Chondrocyte (in vitro differentiated cells): ENCODE measurements around the gene DCTD. TPM values are rescaled to one million over a fixed set of nuclear protein-coding genes. Genes with fewer than 3 reads are reported as not detected.

Experiments used
- DNase-seq: peaks from one replicate; pipeline ENCODE4 v3.0.0; 2021; ENCODE audit warnings: mixed read lengths, low spot score
- H3K27ac Mint-ChIP-seq: one replicate; pipeline ENCODE4 v1.8.0; 2021; ENCODE audit warnings: mild to moderate bottlenecking, moderate library complexity, mixed read lengths; ENCODE audit not compliant: unreplicated experiment
- H3K27me3 Mint-ChIP-seq: 2 replicates; pipeline ENCODE4 v1.8.0; 2021; ENCODE audit warnings: low read depth, mixed read lengths
- H3K36me3 Mint-ChIP-seq: 2 replicates; pipeline ENCODE4 v1.8.0; 2021; ENCODE audit warnings: low read depth, mixed read lengths
- H3K4me1 Mint-ChIP-seq: 2 replicates; pipeline ENCODE4 v1.8.0; 2021; ENCODE audit warnings: low read depth, mild to moderate bottlenecking, mixed read lengths
- H3K4me3 Mint-ChIP-seq: one replicate; pipeline ENCODE4 v1.8.0; 2021; ENCODE audit warnings: mild to moderate bottlenecking, moderate library complexity, mixed read lengths; ENCODE audit not compliant: unreplicated experiment
- H3K9me3 Mint-ChIP-seq: 2 replicates; pipeline ENCODE4 v1.8.0; 2021; ENCODE audit warnings: low read depth, mixed read lengths
- CTCF ChIP-seq: fragments of 200-600 bp; sonication (generic); IDR thresholded peaks from 2 replicates; pipeline ENCODE4 v1.5.0; 2021; ENCODE audit warnings: antibody characterized with exemption, mild to moderate bottlenecking, moderate library complexity
- total RNA-seq: library from RNA; stranded (reverse); gene quantifications from 3 replicates; pipeline ENCODE4 v1.2.1, GENCODE V29; 2021

The DCTD gene
- total RNA-seq, 1 donor from 2014 or later: 130 TPM

DNA sequence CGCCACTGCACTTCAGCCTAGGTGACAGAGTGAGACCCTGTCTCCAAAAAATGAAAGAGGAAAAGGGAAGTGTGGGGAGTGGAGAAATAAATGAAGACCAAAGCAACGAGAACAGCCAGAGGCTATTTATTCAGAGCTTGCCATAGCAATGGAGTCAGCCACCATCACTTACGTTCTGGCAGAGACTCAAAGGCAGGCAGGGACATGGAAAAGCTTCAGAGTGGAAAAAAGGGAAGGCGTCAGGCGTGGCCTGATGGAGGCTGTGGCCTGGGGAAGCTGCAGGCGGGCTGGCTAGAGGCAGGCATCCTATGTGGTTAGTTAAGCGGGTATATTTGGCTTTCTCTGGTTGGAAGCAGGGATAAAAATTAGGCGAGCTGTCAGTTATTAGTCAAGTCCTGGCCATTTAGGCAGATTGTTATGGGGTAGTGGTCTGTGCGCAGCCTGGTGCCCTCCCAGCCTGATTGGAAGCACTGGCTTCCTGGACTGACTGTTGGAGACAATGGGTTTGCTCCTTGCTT, 73.3 kb downstream of the DCTD start:
- Mint-ChIP-seq H3K9me3 (peaks cover 5% of the 10 kb centered on the region), H3K4me1 (peaks cover 3% of the 10 kb centered on the region), H3K27me3 (peaks cover 7% of the 10 kb centered on the region), H3K36me3 (no peaks in the 10 kb centered on the region), H3K27ac (no peak overlapping the region), H3K4me3 (no peak overlapping the region)
- TF ChIP-seq CTCF: no peak
- DNase-seq: no peak

DNA sequence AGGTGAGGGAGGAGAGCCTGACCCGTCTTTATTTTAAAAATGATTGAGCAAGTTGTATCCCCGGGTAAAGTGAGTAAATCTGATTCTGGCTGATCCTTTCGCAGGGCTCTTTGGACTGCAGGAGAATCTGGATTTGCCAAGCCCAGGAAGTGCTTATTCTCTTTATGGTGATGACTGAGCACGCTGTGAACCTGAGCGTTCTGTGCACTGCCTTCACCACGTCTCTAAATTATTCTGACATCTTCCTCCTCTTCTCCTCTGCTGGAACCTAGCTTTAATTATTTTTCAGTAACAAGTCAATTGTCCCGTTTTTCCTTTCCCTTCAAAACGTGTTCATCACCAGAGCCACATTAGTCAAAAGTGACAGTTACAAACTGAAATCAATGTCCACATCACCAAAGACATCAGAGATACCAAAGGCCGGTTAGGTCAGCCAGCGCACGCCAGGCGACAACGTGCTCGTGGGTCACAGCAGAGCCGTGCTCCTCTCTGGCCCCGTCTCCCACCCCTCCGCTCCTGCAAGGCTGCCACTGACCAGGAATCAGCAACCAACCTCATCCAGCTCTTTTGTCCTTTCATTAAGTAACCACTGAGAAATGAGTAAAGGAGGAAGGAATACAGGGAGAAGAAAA, 74.3 kb downstream of the DCTD start:
- TF ChIP-seq CTCF: no peak
- no peaks in the 10 kb centered on the region for H3K36me3 Mint-ChIP-seq
- peaks cover 5% of the 10 kb centered on the region for H3K9me3 Mint-ChIP-seq
- no peak overlapping the region for H3K4me3 Mint-ChIP-seq
- peaks cover 7% of the 10 kb centered on the region for H3K27me3 Mint-ChIP-seq
- DNase-seq: no peak
- H3K27ac Mint-ChIP-seq: no peak overlapping the region
- H3K4me1 Mint-ChIP-seq: peaks cover 3% of the 10 kb centered on the region

DNA sequence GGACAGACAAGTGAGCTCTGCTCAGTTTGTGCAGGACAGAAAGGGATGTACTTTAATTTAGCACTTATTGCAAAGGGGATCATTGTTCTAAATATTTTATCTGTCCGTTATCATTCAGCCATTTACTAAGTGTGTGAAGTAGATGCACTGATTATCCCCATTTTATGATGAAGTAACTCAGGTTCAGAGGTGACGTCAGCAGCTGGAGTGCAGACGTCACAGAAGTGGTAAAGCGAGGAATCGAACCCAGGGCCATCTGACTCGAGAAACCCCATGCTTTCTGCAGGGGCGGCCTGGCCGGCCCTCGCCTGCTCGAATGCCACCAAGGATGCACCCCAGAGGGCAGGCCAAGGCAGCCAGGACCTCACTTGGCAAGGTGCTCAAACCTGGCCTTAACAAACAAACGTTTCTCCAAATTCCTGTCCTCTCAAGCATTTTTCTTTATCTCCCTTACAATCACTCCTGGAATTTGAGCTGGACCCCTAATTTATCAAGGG, 75.0 kb downstream of the DCTD start:
- no peaks in the 10 kb centered on the region for H3K36me3 Mint-ChIP-seq
- TF ChIP-seq CTCF: no peak
- H3K9me3 Mint-ChIP-seq: peaks cover 5% of the 10 kb centered on the region
- peaks cover 3% of the 10 kb centered on the region for H3K4me1 Mint-ChIP-seq
- H3K4me3 Mint-ChIP-seq: no peak overlapping the region
- no peak for DNase-seq
- no peak overlapping the region for H3K27ac Mint-ChIP-seq
- H3K27me3 Mint-ChIP-seq: peaks cover 7% of the 10 kb centered on the region

DNA sequence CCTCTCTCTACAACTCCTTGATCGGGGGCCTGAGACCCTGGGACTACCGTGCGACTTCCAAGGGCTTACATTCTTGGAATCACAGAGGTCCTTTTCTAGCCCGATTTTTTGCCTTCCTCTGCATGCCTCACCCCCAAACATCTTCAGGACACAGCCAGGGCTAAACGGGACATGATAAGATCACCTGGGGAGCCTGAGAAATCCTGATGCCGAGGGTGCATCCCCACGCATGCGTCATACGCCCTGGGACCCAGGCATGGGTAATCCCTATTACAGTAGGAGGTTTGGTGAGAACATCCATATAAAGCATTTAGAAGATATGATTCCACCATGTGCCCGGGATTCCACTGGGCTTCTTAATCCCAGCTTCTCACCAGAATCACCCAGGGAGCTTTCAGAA, 77.1 kb downstream of the DCTD start:
- no peak overlapping the region for H3K4me3 Mint-ChIP-seq

More for the DNA sequence above, 77.1 kb downstream of the DCTD start:
- no peak for TF ChIP-seq CTCF
- peaks cover 5% of the 10 kb centered on the region for H3K9me3 Mint-ChIP-seq
- no peak overlapping the region for H3K27ac Mint-ChIP-seq
- DNase-seq: no peak
- peaks cover 18% of the 10 kb centered on the region for H3K27me3 Mint-ChIP-seq
- H3K4me1 Mint-ChIP-seq: peaks cover 3% of the 10 kb centered on the region
- no peaks in the 10 kb centered on the region for H3K36me3 Mint-ChIP-seq

Other genes starting within 250 kb of the DCTD start
- 41.5 to 54.5 TPM (median 48.0 TPM) in 3 replicates for gene WWC2, start 181.9 kb upstream of the DCTD start, total RNA-seq